NCI-H2029 (cell line): Measurements from ENCODE around the gene NFE2L3.
"Not testable (repeated sequence)": the region's sequence is repeated elsewhere in the genome, so short reads cannot be mapped to it uniquely, and the experiment has no call there.

ENCODE experiments used
- DNase-seq: peaks from one replicate; lab custom pipeline; 2025; lab: John Stamatoyannopoulos, UW

Gene NFE2L3

GRCh38 chr7:26186364-26187311, 34.6 kb downstream of the NFE2L3 start:
- DNase-seq, result no peak

- no peak for DNase-seq
These were observed 35.6 kb downstream of the NFE2L3 start for GRCh38 chr7:26187380-26188205.

GRCh38 chr7:26188206-26188956, 36.4 kb downstream of the NFE2L3 start:
- DNase-seq, result no peak

GRCh38 chr7:26188957-26189541, 37.1 kb downstream of the NFE2L3 start:
- DNase-seq, result no peak

- no peak for DNase-seq
These were observed 37.7 kb downstream of the NFE2L3 start for GRCh38 chr7:26189697-26190096.

- no peak for DNase-seq
These were observed 38.4 kb downstream of the NFE2L3 start for GRCh38 chr7:26190417-26190869.

- DNase-seq, result no peak
These were observed 39.4 kb downstream of the NFE2L3 start for GRCh38 chr7:26191233-26191973.

- no peak for DNase-seq
These were observed 40.0 kb downstream of the NFE2L3 start for GRCh38 chr7:26191974-26192479.

- DNase-seq, result no peak
These were observed 40.6 kb downstream of the NFE2L3 start for GRCh38 chr7:26192485-26193087.

GRCh38 chr7:26193432-26194207, 41.6 kb downstream of the NFE2L3 start:
- DNase-seq, result no peak

- DNase-seq, result not testable (repeated sequence)
These were observed 42.8 kb downstream of the NFE2L3 start for GRCh38 chr7:26194764-26195163.

GRCh38 chr7:26195182-26195581, 43.2 kb downstream of the NFE2L3 start:
- no peak for DNase-seq

- no peak for DNase-seq
These were observed 44.1 kb downstream of the NFE2L3 start for GRCh38 chr7:26195867-26196657.

- DNase-seq, result no peak
These were observed 45.4 kb downstream of the NFE2L3 start for GRCh38 chr7:26197153-26198115.

GRCh38 chr7:26198133-26198780, 46.3 kb downstream of the NFE2L3 start:
- no peak for DNase-seq

- no peak for DNase-seq
These were observed 46.8 kb downstream of the NFE2L3 start for GRCh38 chr7:26198781-26199169.
